Measurements from ENCODE around the gene CERT1. TPM values are rescaled to one million over a fixed set of nuclear protein-coding genes. Genes with fewer than 3 reads are reported as not detected.

Gene CERT1
- polyA plus RNA-seq, 2 of the 4 experiments (the other 2 are of a cell fraction) = 19.5 to 22.5 TPM

GRCh38 chr5:75473463-75473862 lies 38.0 kb downstream of the CERT1 start:
- Histone ChIP-seq H3K27ac (no peak overlapping the region), H3K4me2 (peak overlapping the region; percentile 45), H3K9me3 (peaks cover 20% of the 10 kb centered on the region; the same call in 2 of the 3 replicates), H3K4me1 (peaks cover 14% of the 10 kb centered on the region), H3K4me3 (no peak overlapping the region)
- WGBS (ENCODE audit: missing lambda C conversion rate) = 47% methylated on average over 2 of the region's 2 CpGs
- no peak for FAIRE-seq
- ATAC-seq = no peak
- ChIA-PET POLR2A (no interaction called here), CTCF (interaction anchor here (0.5 kb wide), 1 partner anchor 13 kb away, joined by 3 read pairs; no protein-coding TSS in a partner anchor)
- DNase-seq (ENCODE audit: low read depth in 1 of 2, low spot score in 1 of 2) = no peak
- no peak for TF ChIP-seq JUNB (IDR thresholded peaks at IDR 0.05)
- no peak for TF ChIP-seq RARB (CRISPR knock-in tag; IDR thresholded peaks at IDR 0.05)
- TF ChIP-seq CBX2 (IDR thresholded peaks at IDR 0.05; ENCODE audit: borderline replicate concordance, low read depth) = no peak
- no peak for TF ChIP-seq RFX5 (IDR thresholded peaks at IDR 0.05)
- TF ChIP-seq, protein P1, sequence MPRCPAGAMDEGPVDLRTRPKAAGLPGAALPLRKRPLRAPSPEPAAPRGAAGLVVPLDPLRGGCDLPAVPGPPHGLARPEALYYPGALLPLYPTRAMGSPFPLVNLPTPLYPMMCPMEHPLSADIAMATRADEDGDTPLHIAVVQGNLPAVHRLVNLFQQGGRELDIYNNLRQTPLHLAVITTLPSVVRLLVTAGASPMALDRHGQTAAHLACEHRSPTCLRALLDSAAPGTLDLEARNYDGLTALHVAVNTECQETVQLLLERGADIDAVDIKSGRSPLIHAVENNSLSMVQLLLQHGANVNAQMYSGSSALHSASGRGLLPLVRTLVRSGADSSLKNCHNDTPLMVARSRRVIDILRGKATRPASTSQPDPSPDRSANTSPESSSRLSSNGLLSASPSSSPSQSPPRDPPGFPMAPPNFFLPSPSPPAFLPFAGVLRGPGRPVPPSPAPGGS (IDR thresholded peaks at IDR 0.05) = no peak
- TF ChIP-seq KDM5A (IDR thresholded peaks at IDR 0.05) = no peak
- TF ChIP-seq MYC (IDR thresholded peaks at IDR 0.05; ENCODE audit: borderline replicate concordance, low read length) = no peak
- no peak for TF ChIP-seq ELK1 (IDR thresholded peaks at IDR 0.05; ENCODE audit: low read depth, low read length)
- no peak for TF ChIP-seq NFE2L2 (conservative IDR thresholded peaks at IDR 0.05; ENCODE audit: low read length)
- TF ChIP-seq RAD21 (conservative IDR thresholded peaks at IDR 0.05 in 1 of 2, IDR thresholded peaks at IDR 0.05 in 1 of 2) = no peak
- no peak for TF ChIP-seq RCOR1 (IDR thresholded peaks at IDR 0.05; ENCODE audit: low read depth, low read length)
- no peak for TF ChIP-seq ATOH8 (CRISPR knock-in tag; IDR thresholded peaks at IDR 0.05; ENCODE audit: low read depth)
- TF ChIP-seq NR3C1 (IDR thresholded peaks at IDR 0.05) = no peak
- TF ChIP-seq CEBPB (IDR thresholded peaks at IDR 0.05) = no peak
- TF ChIP-seq HOXA7 (CRISPR knock-in tag; IDR thresholded peaks at IDR 0.05) = no peak
- TF ChIP-seq HOXB5 (CRISPR knock-in tag; IDR thresholded peaks at IDR 0.05) = no peak
- no peak for TF ChIP-seq POLR2A (IDR thresholded peaks at IDR 0.05; ENCODE audit: low read length)
- TF ChIP-seq, protein P2, sequence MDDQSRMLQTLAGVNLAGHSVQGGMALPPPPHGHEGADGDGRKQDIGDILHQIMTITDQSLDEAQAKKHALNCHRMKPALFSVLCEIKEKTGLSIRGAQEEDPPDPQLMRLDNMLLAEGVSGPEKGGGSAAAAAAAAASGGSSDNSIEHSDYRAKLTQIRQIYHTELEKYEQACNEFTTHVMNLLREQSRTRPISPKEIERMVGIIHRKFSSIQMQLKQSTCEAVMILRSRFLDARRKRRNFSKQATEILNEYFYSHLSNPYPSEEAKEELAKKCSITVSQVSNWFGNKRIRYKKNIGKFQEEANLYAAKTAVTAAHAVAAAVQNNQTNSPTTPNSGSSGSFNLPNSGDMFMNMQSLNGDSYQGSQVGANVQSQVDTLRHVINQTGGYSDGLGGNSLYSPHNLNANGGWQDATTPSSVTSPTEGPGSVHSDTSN (IDR thresholded peaks at IDR 0.05) = no peak
- no peak for TF ChIP-seq HDAC2 (IDR thresholded peaks at IDR 0.05)
- TF ChIP-seq PHF8 (IDR thresholded peaks at IDR 0.05; ENCODE audit: borderline replicate concordance, low read depth) = no peak

DNA sequence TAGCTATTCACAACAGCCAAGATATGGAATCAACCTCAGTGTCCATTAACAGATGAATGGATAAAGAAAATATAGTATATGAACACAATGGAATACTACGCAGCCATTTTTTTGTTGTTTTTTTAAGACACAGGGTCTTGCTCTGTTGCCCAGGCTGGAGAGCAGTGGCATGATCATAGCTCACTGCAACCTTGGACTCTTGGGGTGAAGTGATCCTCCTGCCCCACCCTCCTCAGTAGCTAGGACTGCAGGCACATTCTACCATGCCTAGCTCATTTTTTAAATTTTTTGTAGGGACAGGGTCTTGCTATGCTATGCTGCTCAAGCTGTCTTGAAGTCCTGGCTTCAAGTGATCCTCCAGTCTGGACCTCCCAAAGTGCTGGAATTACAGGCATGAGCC lies 38.5 kb downstream of the CERT1 start:
- H3K9me3 ChIP-seq = peaks cover 25% of the 10 kb centered on the region
- no peak overlapping the region for H3K27ac ChIP-seq
- peak overlapping the region; percentile 45 for H3K4me2 ChIP-seq
- ChIA-PET CTCF (no interaction called here), POLR2A (no interaction called here)
- ATAC-seq (no peak), FAIRE-seq (no peak), DNase-seq (ENCODE audit: low read depth in 1 of 2, low spot score in 1 of 2) (no peak)
- H3K4me3 ChIP-seq = no peak overlapping the region
- WGBS (ENCODE audit: missing lambda C conversion rate) = 94% methylated on average over 1 of the region's 1 CpG
- peaks cover 14% of the 10 kb centered on the region for H3K4me1 ChIP-seq
- no peak for TF ChIP-seq KDM5A (IDR thresholded peaks at IDR 0.05)

DNA sequence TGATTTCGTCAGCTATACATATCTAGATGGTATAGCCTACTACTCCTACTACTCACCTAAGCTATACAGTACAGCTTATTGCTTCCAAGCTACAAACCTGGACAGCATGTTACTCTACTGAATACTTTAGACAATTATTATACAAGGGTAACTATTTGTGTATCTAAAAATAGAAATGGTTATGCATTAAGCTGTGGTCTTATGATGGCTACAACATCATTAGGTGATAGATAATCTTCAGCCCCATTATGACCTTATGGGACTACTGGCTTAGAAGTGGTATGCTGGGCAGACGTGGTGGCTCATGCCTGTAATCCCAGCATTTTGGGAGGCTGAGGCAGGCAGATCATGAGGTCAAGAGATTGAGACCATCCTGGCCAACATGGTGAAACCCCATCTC lies 40.2 kb downstream of the CERT1 start:
- Histone ChIP-seq H3K27ac (no peak overlapping the region), H3K4me1 (peaks cover 14% of the 10 kb centered on the region), H3K4me3 (no peak overlapping the region), H3K4me2 (no peak overlapping the region), H3K9me3 (peaks cover 25% of the 10 kb centered on the region)
- WGBS (ENCODE audit: missing lambda C conversion rate) = 74% methylated on average over 2 of the region's 2 CpGs
- no peak for ATAC-seq
- CTCF ChIA-PET = no interaction called here
- peak; percentile 36 for FAIRE-seq
- DNase-seq (ENCODE audit: low read depth in 1 of 2, low spot score in 1 of 2) = no peak
- POLR2A ChIA-PET = no interaction called here
- TF ChIP-seq FOSL2 (IDR thresholded peaks at IDR 0.05) = no peak
- no peak for TF ChIP-seq FOSL2 (CRISPR knock-in tag; IDR thresholded peaks at IDR 0.05)
- TF ChIP-seq CTCF (IDR thresholded peaks at IDR 0.05) = no peak
- no peak for TF ChIP-seq FOSB (CRISPR knock-in tag; IDR thresholded peaks at IDR 0.05)
- TF ChIP-seq NR3C1 (IDR thresholded peaks at IDR 0.05) = no peak
- TF ChIP-seq, protein P3, sequence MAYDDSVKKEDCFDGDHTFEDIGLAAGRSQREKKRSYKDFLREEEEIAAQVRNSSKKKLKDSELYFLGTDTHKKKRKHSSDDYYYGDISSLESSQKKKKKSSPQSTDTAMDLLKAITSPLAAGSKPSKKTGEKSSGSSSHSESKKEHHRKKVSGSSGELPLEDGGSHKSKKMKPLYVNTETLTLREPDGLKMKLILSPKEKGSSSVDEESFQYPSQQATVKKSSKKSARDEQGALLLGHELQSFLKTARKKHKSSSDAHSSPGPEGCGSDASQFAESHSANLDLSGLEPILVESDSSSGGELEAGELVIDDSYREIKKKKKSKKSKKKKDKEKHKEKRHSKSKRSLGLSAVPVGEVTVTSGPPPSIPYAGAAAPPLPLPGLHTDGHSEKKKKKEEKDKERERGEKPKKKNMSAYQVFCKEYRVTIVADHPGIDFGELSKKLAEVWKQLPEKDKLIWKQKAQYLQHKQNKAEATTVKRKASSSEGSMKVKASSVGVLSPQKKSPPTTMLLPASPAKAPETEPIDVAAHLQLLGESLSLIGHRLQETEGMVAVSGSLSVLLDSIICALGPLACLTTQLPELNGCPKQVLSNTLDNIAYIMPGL (CRISPR knock-in tag; IDR thresholded peaks at IDR 0.05; ENCODE audit: borderline replicate concordance) = no peak
- TF ChIP-seq EHF (CRISPR knock-in tag; IDR thresholded peaks at IDR 0.05) = no peak
- TF ChIP-seq CBX8 (IDR thresholded peaks at IDR 0.05) = no peak
- no peak for TF ChIP-seq SMC3 (IDR thresholded peaks at IDR 0.05)
- TF ChIP-seq, protein P4, sequence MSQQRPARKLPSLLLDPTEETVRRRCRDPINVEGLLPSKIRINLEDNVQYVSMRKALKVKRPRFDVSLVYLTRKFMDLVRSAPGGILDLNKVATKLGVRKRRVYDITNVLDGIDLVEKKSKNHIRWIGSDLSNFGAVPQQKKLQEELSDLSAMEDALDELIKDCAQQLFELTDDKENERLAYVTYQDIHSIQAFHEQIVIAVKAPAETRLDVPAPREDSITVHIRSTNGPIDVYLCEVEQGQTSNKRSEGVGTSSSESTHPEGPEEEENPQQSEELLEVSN (IDR thresholded peaks at IDR 0.05; ENCODE audit: borderline replicate concordance, low read depth) = no peak
